Measurements from ENCODE around the gene RAB12. TPM values are rescaled to one million over a fixed set of nuclear protein-coding genes. Genes with fewer than 3 reads are reported as not detected.
"Not testable (repeated sequence)": the region's sequence is repeated elsewhere in the genome, so short reads cannot be mapped to it uniquely, and the experiment has no call there.

RAB12 gene
- total RNA-seq, 2 experiments from 2014 or later = 12.5 to 14.6 TPM

GRCh38 chr18:8619835-8620577, 10.8 kb downstream of the RAB12 start:
- DNase-seq = no peak
- Mint-ChIP-seq H3K9me3 (peaks cover 4% of the 10 kb centered on the region), H3K27ac (no peak overlapping the region), H3K4me3 (no peak overlapping the region), H3K4me1 (peaks cover 37% of the 10 kb centered on the region), H3K36me3 (ENCODE audit: low read depth) (peaks cover 62% of the 10 kb centered on the region), H3K27me3 (no peaks in the 10 kb centered on the region)
- ChIA-PET POLR2A (no interaction called here), CTCF (no interaction called here)

- ChIA-PET CTCF (no interaction called here), POLR2A (no interaction called here)
- H3K9me3 Mint-ChIP-seq = peaks cover 4% of the 10 kb centered on the region
- peaks cover 34% of the 10 kb centered on the region for H3K4me1 Mint-ChIP-seq
- no peak overlapping the region for H3K4me3 Mint-ChIP-seq
- DNase-seq = no peak
- H3K27ac Mint-ChIP-seq = no peak overlapping the region
- peaks cover 66% of the 10 kb centered on the region for H3K36me3 Mint-ChIP-seq (ENCODE audit: low read depth)
- no peaks in the 10 kb centered on the region for H3K27me3 Mint-ChIP-seq
Observed at GRCh38 chr18:8620845-8621244, 11.6 kb downstream of the RAB12 start.

GRCh38 chr18:8622625-8623024, 13.4 kb downstream of the RAB12 start:
- Mint-ChIP-seq H3K27ac (peak overlapping the region; percentile 67), H3K36me3 (ENCODE audit: low read depth) (peaks cover 74% of the 10 kb centered on the region), H3K4me1 (peaks cover 33% of the 10 kb centered on the region)
- CTCF ChIA-PET = interaction anchor here (2.8 kb wide), 1 partner anchor 14 kb away, joined by 12 read pairs; the partner anchor contains the start of gene RAB12
- not testable (repeated sequence) for H3K27me3 Mint-ChIP-seq, H3K4me3 Mint-ChIP-seq, DNase-seq, H3K9me3 Mint-ChIP-seq
- POLR2A ChIA-PET = interaction anchor here (2.0 kb wide), 1 partner anchor 13 kb away, joined by 12 read pairs; the partner anchor contains the start of gene RAB12

GRCh38 chr18:8623549-8624106, 14.4 kb downstream of the RAB12 start:
- peaks cover 4% of the 10 kb centered on the region for H3K9me3 Mint-ChIP-seq
- POLR2A ChIA-PET = interaction anchor here (0.7 to 2.0 kb wide), 4 partner anchors 9 to 512 kb away, joined by 3 to 12 read pairs (median 4); partner anchors contain the start of gene RAB12
- CTCF ChIA-PET = interaction anchor here (1.1 to 2.8 kb wide), 2 partner anchors 10 to 15 kb away, joined by 3 to 12 read pairs; partner anchors contain the start of gene RAB12
- H3K27ac Mint-ChIP-seq = peak overlapping the region; percentile 67
- peaks cover 33% of the 10 kb centered on the region for H3K4me1 Mint-ChIP-seq
- H3K27me3 Mint-ChIP-seq = no peaks in the 10 kb centered on the region
- no peak for DNase-seq
- peak overlapping the region; percentile 9 for H3K4me3 Mint-ChIP-seq
- peaks cover 70% of the 10 kb centered on the region for H3K36me3 Mint-ChIP-seq (ENCODE audit: low read depth)

- Mint-ChIP-seq H3K27ac (no peak overlapping the region), H3K9me3 (peaks cover 4% of the 10 kb centered on the region), H3K27me3 (no peaks in the 10 kb centered on the region), H3K4me1 (peaks cover 27% of the 10 kb centered on the region), H3K36me3 (ENCODE audit: low read depth) (peaks cover 69% of the 10 kb centered on the region), H3K4me3 (no peak overlapping the region)
- POLR2A ChIA-PET = interaction anchor here (0.8 kb wide), 1 partner anchor 15 kb away, joined by 4 read pairs; no protein-coding TSS in a partner anchor
- CTCF ChIA-PET = interaction anchor here (2.8 kb wide), 1 partner anchor 17 kb away, joined by 12 read pairs; the partner anchor contains the start of gene RAB12
- no peak for DNase-seq
Observed at GRCh38 chr18:8625461-8626092, 16.3 kb downstream of the RAB12 start.

- Mint-ChIP-seq H3K9me3 (peaks cover 4% of the 10 kb centered on the region), H3K27me3 (no peaks in the 10 kb centered on the region), H3K4me1 (peaks cover 22% of the 10 kb centered on the region), H3K4me3 (no peak overlapping the region), H3K27ac (no peak overlapping the region), H3K36me3 (ENCODE audit: low read depth) (peaks cover 65% of the 10 kb centered on the region)
- CTCF ChIA-PET = no interaction called here
- POLR2A ChIA-PET = no interaction called here
- no peak for DNase-seq
Observed at GRCh38 chr18:8626414-8627106, 17.3 kb downstream of the RAB12 start.

GRCh38 chr18:8627107-8627472, 17.9 kb downstream of the RAB12 start:
- ChIA-PET POLR2A (no interaction called here), CTCF (no interaction called here)
- no peak overlapping the region for H3K27ac Mint-ChIP-seq
- H3K9me3 Mint-ChIP-seq = peaks cover 3% of the 10 kb centered on the region
- H3K27me3 Mint-ChIP-seq = no peaks in the 10 kb centered on the region
- no peak for DNase-seq
- peaks cover 21% of the 10 kb centered on the region for H3K4me1 Mint-ChIP-seq
- H3K4me3 Mint-ChIP-seq = no peak overlapping the region
- peaks cover 61% of the 10 kb centered on the region for H3K36me3 Mint-ChIP-seq (ENCODE audit: low read depth)

GRCh38 chr18:8627540-8627939, 18.3 kb downstream of the RAB12 start:
- Mint-ChIP-seq H3K27ac (no peak overlapping the region), H3K9me3 (no peaks in the 10 kb centered on the region), H3K4me3 (no peak overlapping the region), H3K27me3 (no peaks in the 10 kb centered on the region), H3K4me1 (peaks cover 17% of the 10 kb centered on the region), H3K36me3 (ENCODE audit: low read depth) (peaks cover 60% of the 10 kb centered on the region)
- no peak for DNase-seq
- ChIA-PET CTCF (no interaction called here), POLR2A (no interaction called here)

GRCh38 chr18:8629602-8630001, 20.4 kb downstream of the RAB12 start:
- ChIA-PET POLR2A (no interaction called here), CTCF (no interaction called here)
- H3K27me3 Mint-ChIP-seq = no peaks in the 10 kb centered on the region
- H3K4me1 Mint-ChIP-seq = peaks cover under 1% of the 10 kb centered on the region
- H3K36me3 Mint-ChIP-seq (ENCODE audit: low read depth) = peaks cover 56% of the 10 kb centered on the region
- no peak overlapping the region for H3K4me3 Mint-ChIP-seq
- no peak for DNase-seq
- no peak overlapping the region for H3K27ac Mint-ChIP-seq
- H3K9me3 Mint-ChIP-seq = no peaks in the 10 kb centered on the region

GRCh38 chr18:8630546-8630945, 21.3 kb downstream of the RAB12 start:
- CTCF ChIA-PET = no interaction called here
- Mint-ChIP-seq H3K27me3 (no peaks in the 10 kb centered on the region), H3K4me1 (peaks cover 1% of the 10 kb centered on the region), H3K27ac (no peak overlapping the region), H3K9me3 (no peaks in the 10 kb centered on the region), H3K4me3 (no peak overlapping the region), H3K36me3 (ENCODE audit: low read depth) (peaks cover 53% of the 10 kb centered on the region)
- POLR2A ChIA-PET = no interaction called here
- no peak for DNase-seq

- H3K4me1 Mint-ChIP-seq = peaks cover 1% of the 10 kb centered on the region
- no peaks in the 10 kb centered on the region for H3K27me3 Mint-ChIP-seq
- H3K27ac Mint-ChIP-seq = no peak overlapping the region
- ChIA-PET POLR2A (no interaction called here), CTCF (no interaction called here)
- no peak for DNase-seq
- no peak overlapping the region for H3K4me3 Mint-ChIP-seq
- peaks cover 50% of the 10 kb centered on the region for H3K36me3 Mint-ChIP-seq (ENCODE audit: low read depth)
- no peaks in the 10 kb centered on the region for H3K9me3 Mint-ChIP-seq
Observed at GRCh38 chr18:8631265-8631664, 22.0 kb downstream of the RAB12 start.

- no peak for DNase-seq
- Mint-ChIP-seq H3K36me3 (ENCODE audit: low read depth) (peaks cover 45% of the 10 kb centered on the region), H3K27ac (no peak overlapping the region), H3K4me3 (no peak overlapping the region), H3K9me3 (no peaks in the 10 kb centered on the region), H3K27me3 (no peaks in the 10 kb centered on the region), H3K4me1 (peaks cover 1% of the 10 kb centered on the region)
- ChIA-PET POLR2A (interaction anchor here (0.8 kb wide), 1 partner anchor 9 kb away, joined by 4 read pairs; no protein-coding TSS in a partner anchor), CTCF (no interaction called here)
Observed at GRCh38 chr18:8632386-8632785, 23.1 kb downstream of the RAB12 start.

GRCh38 chr18:8634508-8634907, 25.3 kb downstream of the RAB12 start:
- Mint-ChIP-seq H3K9me3 (no peaks in the 10 kb centered on the region), H3K27ac (no peak overlapping the region), H3K4me1 (peaks cover 1% of the 10 kb centered on the region), H3K36me3 (ENCODE audit: low read depth) (peaks cover 59% of the 10 kb centered on the region), H3K4me3 (no peak overlapping the region), H3K27me3 (no peaks in the 10 kb centered on the region)
- DNase-seq = no peak
- POLR2A ChIA-PET = no interaction called here
- CTCF ChIA-PET = interaction anchor here (0.6 kb wide), 1 partner anchor 642 kb away, joined by 3 read pairs; no protein-coding TSS in a partner anchor

Measured in activated CD4-positive, alpha-beta memory T cell treated with anti-CD3 and anti-CD28 coated beads, Interleukin-2, amount 10 ng/mL, durations not matched to agents 7 days and 5 days (primary cell).